Coronary artery (tissue), 2 donors: ENCODE measurements around the gene PLET1.

ENCODE experiments used
- DNase-seq: peaks from one replicate; pipeline ENCODE4 v3.0.0-alpha.2; 2017; ENCODE audit warnings: low spot score
- H3K27ac ChIP-seq, 2 donors: fragments of 200-600 bp; sonication (generic); one replicate each; pipeline ENCODE4 v1.5.1; 2016 to 2019
- H3K4me3 ChIP-seq: fragments of 200-600 bp; sonication (generic); 2 replicates; pipeline ENCODE4 v1.5.1; 2016; ENCODE audit warnings: mild to moderate bottlenecking, moderate library complexity
- TF ChIP-seq, protein P1 (sequence below): fragments of 200-600 bp; sonication (generic); IDR thresholded peaks from one replicate; pipeline ENCODE4 v1.5.1; 2019; ENCODE audit warnings: antibody characterized with exemption

PLET1 gene

DNA sequence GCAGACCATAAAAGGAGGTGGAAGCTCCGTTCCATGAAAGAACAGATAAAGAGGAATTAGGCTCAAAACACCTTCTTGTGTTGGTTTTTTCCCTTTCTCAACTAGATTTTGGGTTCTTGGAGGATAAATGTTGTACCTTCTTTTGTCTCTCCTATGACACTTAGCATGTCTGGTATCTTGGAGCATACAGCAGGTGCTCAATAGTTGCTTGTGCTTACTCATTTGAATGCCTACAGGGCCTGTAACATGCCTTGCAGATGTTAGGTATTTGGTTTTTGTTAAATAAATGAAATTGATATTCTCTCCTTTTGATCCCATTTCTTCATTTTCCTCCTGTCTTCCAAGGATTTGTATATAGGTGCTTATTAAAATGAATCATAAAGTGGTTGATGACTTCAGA, 16.4 kb upstream of the PLET1 start:
- TF ChIP-seq, protein P1, sequence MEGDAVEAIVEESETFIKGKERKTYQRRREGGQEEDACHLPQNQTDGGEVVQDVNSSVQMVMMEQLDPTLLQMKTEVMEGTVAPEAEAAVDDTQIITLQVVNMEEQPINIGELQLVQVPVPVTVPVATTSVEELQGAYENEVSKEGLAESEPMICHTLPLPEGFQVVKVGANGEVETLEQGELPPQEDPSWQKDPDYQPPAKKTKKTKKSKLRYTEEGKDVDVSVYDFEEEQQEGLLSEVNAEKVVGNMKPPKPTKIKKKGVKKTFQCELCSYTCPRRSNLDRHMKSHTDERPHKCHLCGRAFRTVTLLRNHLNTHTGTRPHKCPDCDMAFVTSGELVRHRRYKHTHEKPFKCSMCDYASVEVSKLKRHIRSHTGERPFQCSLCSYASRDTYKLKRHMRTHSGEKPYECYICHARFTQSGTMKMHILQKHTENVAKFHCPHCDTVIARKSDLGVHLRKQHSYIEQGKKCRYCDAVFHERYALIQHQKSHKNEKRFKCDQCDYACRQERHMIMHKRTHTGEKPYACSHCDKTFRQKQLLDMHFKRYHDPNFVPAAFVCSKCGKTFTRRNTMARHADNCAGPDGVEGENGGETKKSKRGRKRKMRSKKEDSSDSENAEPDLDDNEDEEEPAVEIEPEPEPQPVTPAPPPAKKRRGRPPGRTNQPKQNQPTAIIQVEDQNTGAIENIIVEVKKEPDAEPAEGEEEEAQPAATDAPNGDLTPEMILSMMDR, result no peak
- H3K27ac ChIP-seq, result no peak overlapping the region
- DNase-seq, result no peak
- no peak overlapping the region for H3K4me3 ChIP-seq

DNA sequence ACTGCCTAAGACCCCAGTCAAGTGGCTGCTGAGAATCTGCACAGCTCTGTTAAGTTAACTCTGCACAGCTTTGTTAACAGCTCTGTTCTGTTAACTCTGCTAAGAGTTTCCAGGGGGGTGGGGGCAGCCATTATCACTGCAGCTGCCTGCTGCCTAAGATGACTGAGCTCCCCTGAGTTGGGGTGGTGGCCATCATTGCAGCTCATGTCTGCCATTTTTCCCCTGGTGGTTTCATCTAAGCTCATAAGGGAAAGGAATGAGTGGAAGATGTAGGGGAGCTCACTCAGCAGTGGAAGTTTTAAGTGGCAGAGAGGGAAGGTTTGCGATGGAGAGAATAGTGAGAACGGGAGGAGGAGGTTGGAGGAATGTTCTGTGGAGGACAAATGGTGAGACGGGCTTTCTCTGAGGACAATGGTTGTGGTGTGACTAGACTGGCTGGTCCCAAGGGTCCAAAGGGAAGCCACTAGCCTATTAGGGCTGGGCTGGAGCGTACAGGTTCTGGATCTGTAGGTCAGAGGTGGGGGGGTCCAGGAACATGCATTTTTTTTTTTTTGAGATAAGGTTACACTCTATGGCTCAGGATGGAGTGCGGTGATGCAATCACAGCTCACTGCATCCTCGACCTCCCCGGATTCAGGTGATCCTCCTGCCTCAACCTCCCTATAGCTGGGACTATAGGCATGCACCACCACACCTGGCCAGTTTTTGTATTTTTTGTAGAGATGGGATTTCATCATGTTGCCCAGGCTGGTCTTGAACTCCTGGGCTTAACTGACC, 13.5 kb upstream of the PLET1 start:
- DNase-seq, result peak; percentile 47
- TF ChIP-seq, protein P1, result no peak
- Histone ChIP-seq H3K4me3 (no peak overlapping the region), H3K27ac (no peak overlapping the region)

DNA sequence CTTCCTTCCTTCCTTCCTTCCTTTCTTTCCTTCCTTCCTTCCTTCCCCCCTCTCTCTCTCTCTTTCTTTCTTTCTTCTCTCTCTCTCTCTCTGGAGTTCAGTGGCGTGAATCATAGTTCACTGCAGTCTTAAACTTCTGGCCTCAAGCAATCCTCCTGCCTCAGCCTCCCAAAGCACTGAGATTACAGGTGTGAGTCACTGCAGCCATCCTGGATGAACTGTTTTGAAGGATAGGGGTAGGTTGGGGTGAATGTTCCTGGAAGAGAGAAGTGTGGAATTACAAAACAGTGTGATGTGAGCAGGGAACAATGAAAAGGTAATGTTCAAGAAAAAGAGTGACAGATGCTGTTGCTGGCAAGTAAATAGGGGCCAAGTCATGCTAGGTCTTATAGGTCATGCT, 12.4 kb upstream of the PLET1 start:
- H3K4me3 ChIP-seq, result no peak overlapping the region
- no peak overlapping the region for H3K27ac ChIP-seq
- TF ChIP-seq, protein P1, result no peak
- no peak for DNase-seq

DNA sequence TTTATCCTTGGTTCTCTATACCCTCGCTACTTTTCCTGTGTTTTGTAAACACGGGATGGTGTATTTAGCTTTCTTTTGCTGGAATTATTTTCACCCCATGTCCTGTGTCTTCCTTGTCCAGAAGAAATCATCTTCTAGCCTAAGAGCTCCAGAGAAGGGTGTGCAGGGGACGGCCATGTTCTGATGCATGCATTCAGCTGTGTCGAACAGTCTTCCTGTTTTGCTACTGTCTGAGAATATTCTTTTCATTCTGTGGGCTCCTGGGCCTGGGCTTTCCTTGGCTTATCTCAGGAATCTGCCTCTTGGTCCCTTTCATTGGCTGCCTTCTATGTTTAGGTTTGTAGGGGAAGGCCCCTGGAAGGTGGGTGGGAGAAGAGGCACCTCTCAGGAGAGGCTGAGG, 10.6 kb upstream of the PLET1 start:
- Histone ChIP-seq H3K4me3 (no peak overlapping the region), H3K27ac (no peak overlapping the region)
- no peak for DNase-seq
- TF ChIP-seq, protein P1, result no peak

DNA sequence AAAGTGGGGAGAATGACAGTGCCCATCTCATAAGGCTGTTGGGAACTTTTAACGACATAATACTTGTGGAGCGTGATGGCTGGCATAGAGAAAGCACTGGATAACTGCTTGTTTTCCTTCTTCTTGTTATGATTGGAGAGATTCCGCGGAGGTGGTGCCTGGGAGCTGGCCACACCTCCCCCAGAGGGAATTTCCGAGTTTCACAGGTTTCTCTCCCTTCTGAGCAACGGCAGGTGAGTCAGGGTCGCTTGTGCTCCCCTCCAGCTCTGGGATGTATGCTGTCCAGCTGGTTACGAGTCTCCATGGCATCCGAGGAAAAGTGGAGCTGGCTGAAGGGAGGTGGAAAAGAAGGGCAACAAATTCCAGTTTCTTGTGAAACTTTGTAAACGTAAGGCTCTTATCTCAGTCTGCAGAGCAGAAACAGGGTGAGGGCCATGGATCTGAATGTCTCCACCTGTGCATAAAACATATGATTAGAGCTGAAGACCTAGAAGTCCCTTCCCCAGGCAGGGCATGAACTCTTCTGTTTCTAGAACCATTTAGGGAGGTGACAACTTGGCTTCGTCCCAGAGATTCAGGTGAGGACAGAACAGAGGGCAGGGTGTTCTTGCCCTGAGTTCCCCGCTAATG, 10.0 kb upstream of the PLET1 start:
- TF ChIP-seq, protein P1, result no peak
- DNase-seq, result no peak
- Histone ChIP-seq H3K4me3 (no peak overlapping the region), H3K27ac (no peak overlapping the region)

DNA sequence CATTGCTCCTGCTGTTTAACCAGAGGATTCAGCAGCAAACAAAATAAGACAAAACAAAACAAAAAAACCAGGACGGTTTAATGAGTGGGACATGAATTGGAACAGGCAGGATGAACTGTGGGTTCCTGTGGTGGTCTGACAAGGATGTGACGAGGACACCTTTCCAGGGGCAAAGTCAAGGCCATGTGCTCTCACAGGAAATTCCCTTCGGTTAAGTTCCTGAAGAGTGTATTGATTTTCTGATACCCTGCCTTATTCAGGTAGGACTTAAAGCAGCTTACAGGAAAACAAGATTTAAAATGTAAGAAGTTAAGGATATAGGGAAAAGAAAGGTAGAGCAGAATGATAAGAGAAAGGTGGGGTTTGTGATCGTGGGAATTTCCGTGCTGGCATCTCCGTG, 8.5 kb upstream of the PLET1 start:
- H3K4me3 ChIP-seq, result no peak overlapping the region
- H3K27ac ChIP-seq, result no peak overlapping the region
- TF ChIP-seq, protein P1, result no peak
- DNase-seq, result no peak

DNA sequence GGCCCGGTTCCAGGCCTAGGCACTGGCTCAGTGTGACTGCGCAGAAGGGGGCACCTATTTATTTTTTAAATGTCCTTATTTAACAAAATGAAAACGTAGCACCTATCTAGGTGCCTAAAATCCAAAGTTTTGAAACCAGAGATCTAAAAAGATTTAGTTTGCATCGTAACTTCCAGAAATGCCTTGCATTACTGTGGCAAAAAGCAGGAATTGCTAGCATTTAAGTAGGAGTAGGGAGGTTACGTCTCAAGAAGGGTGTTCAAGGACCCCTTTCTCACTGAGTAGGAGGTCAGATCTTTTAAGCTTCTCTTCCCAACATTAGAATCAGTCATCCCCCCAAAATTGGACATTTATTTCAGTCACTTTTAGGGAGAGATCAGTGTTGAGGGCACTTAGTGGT, 7.7 kb upstream of the PLET1 start:
- H3K27ac ChIP-seq, result no peak overlapping the region
- H3K4me3 ChIP-seq, result no peak overlapping the region
- TF ChIP-seq, protein P1, result no peak
- no peak for DNase-seq
